ENCODE data around the gene TAOK2. TPM values are rescaled to one million over a fixed set of nuclear protein-coding genes. Genes with fewer than 3 reads are reported as not detected.

The TAOK2 gene
- total and polyA plus RNA-seq, 2 experiments from 2014 or later: 13.6 to 57.9 TPM

GRCh38 chr16:30030841-30031413 is 57.3 kb downstream of the TAOK2 start, which contains the start of gene TLCD3B:
Gene TLCD3B (minus strand): TSS chr16:30031271. CDS start chr16:30030527, 744 bp downstream.
- Histone ChIP-seq H3K9me3 (ENCODE audit: low read depth) (no peaks in the 10 kb centered on the region), H3K4me2 (ENCODE audit: unreplicated experiment) (no peak within 1 kb of the TSS), H3K27me3 (replicated peaks; ENCODE audit: insufficient read depth) (peaks cover 38% of the 10 kb centered on the region), H3K4me3 (peak within 1 kb of the TSS; percentile 34; the same call in 1 of the 2 replicates), H3K27ac (no peak within 1 kb of the TSS), H3F3A (ENCODE audit: insufficient read depth) (no peaks in the 10 kb centered on the region), H3K79me2 (ENCODE audit: insufficient read depth) (no peaks in the 10 kb centered on the region), H3K9me2 (ENCODE audit: insufficient read depth) (no peaks in the 10 kb centered on the region), H4K20me1 (ENCODE audit: insufficient read depth) (no peaks in the 10 kb centered on the region), H2AFZ (no peak within 1 kb of the TSS), H3K36me3 (ENCODE audit: low read depth) (no peaks in the 10 kb centered on the region), H3K4me1 (ENCODE audit: insufficient read depth) (no peaks in the 10 kb centered on the region), H3K9ac (no peak within 1 kb of the TSS)
- DNase-seq: peak; percentile 34
- in situ Hi-C loops (cut with MboI): no loop called here
- 4% methylated on average over 27 of the region's 27 CpGs; no CpG with 5 or more reads in 1 of the 2 experiments for WGBS, 2 experiments (ENCODE audit: low coverage in 1 of 2, low lambda C conversion rate in 2 of 2, missing lambda C conversion rate in 2 of 2)
- no peak for TF ChIP-seq EZH2phosphoT487 (IDR thresholded peaks at IDR 0.05; ENCODE audit: insufficient read depth, low read depth)
- no peak for TF ChIP-seq EZH2 (IDR thresholded peaks at IDR 0.05; ENCODE audit: insufficient read depth, poor library complexity, severe bottlenecking)

GRCh38 chr16:30031477-30031918 is 57.8 kb downstream of the TAOK2 start:
- Histone ChIP-seq H3K4me3 (no peak overlapping the region), H3K4me2 (ENCODE audit: unreplicated experiment) (no peak overlapping the region), H3K9me3 (ENCODE audit: low read depth) (no peaks in the 10 kb centered on the region), H3K36me3 (ENCODE audit: low read depth) (no peaks in the 10 kb centered on the region), H4K20me1 (ENCODE audit: insufficient read depth) (no peaks in the 10 kb centered on the region), H2AFZ (no peak overlapping the region), H3K4me1 (ENCODE audit: insufficient read depth) (no peaks in the 10 kb centered on the region), H3K79me2 (ENCODE audit: insufficient read depth) (no peaks in the 10 kb centered on the region), H3K9ac (no peak overlapping the region), H3K9me2 (ENCODE audit: insufficient read depth) (no peaks in the 10 kb centered on the region), H3K27ac (no peak overlapping the region), H3K27me3 (replicated peaks; ENCODE audit: insufficient read depth) (peaks cover 36% of the 10 kb centered on the region), H3F3A (ENCODE audit: insufficient read depth) (no peaks in the 10 kb centered on the region)
- TF ChIP-seq EZH2 (IDR thresholded peaks at IDR 0.05; ENCODE audit: insufficient read depth, poor library complexity, severe bottlenecking): no peak
- 0 out of 2 replicates have a peak, but pooled peaks have one; percentile 43 for TF ChIP-seq EZH2phosphoT487 (IDR thresholded peaks at IDR 0.05; ENCODE audit: insufficient read depth, low read depth)
- DNase-seq: no peak
- in situ Hi-C loops (cut with MboI): no loop called here
- WGBS, 2 experiments (ENCODE audit: low coverage in 1 of 2, low lambda C conversion rate in 2 of 2, missing lambda C conversion rate in 2 of 2): 12 to 13% methylated on average over 11 of the region's 11 CpGs

- H3F3A ChIP-seq (ENCODE audit: insufficient read depth): no peaks in the 10 kb centered on the region
- H3K9me2 ChIP-seq (ENCODE audit: insufficient read depth): no peaks in the 10 kb centered on the region
- no peaks in the 10 kb centered on the region for H3K36me3 ChIP-seq (ENCODE audit: low read depth)
- H3K4me2 ChIP-seq (ENCODE audit: unreplicated experiment): no peak overlapping the region
- H2AFZ ChIP-seq: no peak overlapping the region
- H3K9me3 ChIP-seq (ENCODE audit: low read depth): no peaks in the 10 kb centered on the region
- no peak for TF ChIP-seq EZH2 (IDR thresholded peaks at IDR 0.05; ENCODE audit: insufficient read depth, poor library complexity, severe bottlenecking)
- TF ChIP-seq EZH2phosphoT487 (IDR thresholded peaks at IDR 0.05; ENCODE audit: insufficient read depth, low read depth): no peak
- H4K20me1 ChIP-seq (ENCODE audit: insufficient read depth): no peaks in the 10 kb centered on the region
- H3K27me3 ChIP-seq (replicated peaks; ENCODE audit: insufficient read depth): peaks cover 36% of the 10 kb centered on the region
- in situ Hi-C loops (cut with MboI): no loop called here
- H3K4me1 ChIP-seq (ENCODE audit: insufficient read depth): no peaks in the 10 kb centered on the region
- no peak overlapping the region for H3K27ac ChIP-seq
- WGBS, 2 experiments (ENCODE audit: low coverage in 1 of 2, low lambda C conversion rate in 2 of 2, missing lambda C conversion rate in 2 of 2): 16 to 17% methylated on average over 12 of the region's 12 CpGs
- no peak overlapping the region for H3K4me3 ChIP-seq
- peak; percentile 65 for DNase-seq
- no peak overlapping the region for H3K9ac ChIP-seq
- H3K79me2 ChIP-seq (ENCODE audit: insufficient read depth): no peaks in the 10 kb centered on the region
These were observed 58.6 kb downstream of the TAOK2 start for GRCh38 chr16:30032083-30032819.

- no peak overlapping the region for H3K4me3 ChIP-seq
- 75 to 81% methylated on average over 7 of the region's 7 CpGs for WGBS, 2 experiments (ENCODE audit: low coverage in 1 of 2, low lambda C conversion rate in 2 of 2, missing lambda C conversion rate in 2 of 2)
- no peaks in the 10 kb centered on the region for H3K36me3 ChIP-seq (ENCODE audit: low read depth)
- no peak overlapping the region for H3K27ac ChIP-seq
- H4K20me1 ChIP-seq (ENCODE audit: insufficient read depth): no peaks in the 10 kb centered on the region
- no peaks in the 10 kb centered on the region for H3K4me1 ChIP-seq (ENCODE audit: insufficient read depth)
- H3K79me2 ChIP-seq (ENCODE audit: insufficient read depth): no peaks in the 10 kb centered on the region
- H3K9me3 ChIP-seq (ENCODE audit: low read depth): no peaks in the 10 kb centered on the region
- no peaks in the 10 kb centered on the region for H3K9me2 ChIP-seq (ENCODE audit: insufficient read depth)
- in situ Hi-C loops (cut with MboI): no loop called here
- no peak overlapping the region for H2AFZ ChIP-seq
- H3K27me3 ChIP-seq (replicated peaks; ENCODE audit: insufficient read depth): peaks cover 32% of the 10 kb centered on the region
- TF ChIP-seq EZH2 (IDR thresholded peaks at IDR 0.05; ENCODE audit: insufficient read depth, poor library complexity, severe bottlenecking) (no peak), EZH2phosphoT487 (IDR thresholded peaks at IDR 0.05; ENCODE audit: insufficient read depth, low read depth) (no peak)
- no peak overlapping the region for H3K4me2 ChIP-seq (ENCODE audit: unreplicated experiment)
- no peak for DNase-seq
- H3K9ac ChIP-seq: no peak overlapping the region
- H3F3A ChIP-seq (ENCODE audit: insufficient read depth): no peaks in the 10 kb centered on the region
These were observed 59.6 kb downstream of the TAOK2 start for GRCh38 chr16:30033270-30033669.

Measured in GM23248 (cell line).